Fibroblast of mammary gland (primary cell): Measurements from ENCODE around the gene FEV.

Experiments
- DNase-seq: peaks from one replicate; pipeline ENCODE4 v3.0.0-alpha.2; 2010; ENCODE audit warnings: low read depth
- H3K4me3 ChIP-seq: 2 replicates; pipeline ENCODE4 v1.5.1; 2011; ENCODE audit warnings: low read depth, mild to moderate bottlenecking, low read length, moderate library complexity; ENCODE audit not compliant: control insufficient read depth
- TF ChIP-seq, protein P1 (sequence below): conservative IDR thresholded peaks from 2 replicates; pipeline ENCODE4 v1.5.1; 2011; ENCODE audit warnings: low read depth, low read length, inconsistent platforms; ENCODE audit not compliant: control insufficient read depth, insufficient read depth

Gene FEV

DNA sequence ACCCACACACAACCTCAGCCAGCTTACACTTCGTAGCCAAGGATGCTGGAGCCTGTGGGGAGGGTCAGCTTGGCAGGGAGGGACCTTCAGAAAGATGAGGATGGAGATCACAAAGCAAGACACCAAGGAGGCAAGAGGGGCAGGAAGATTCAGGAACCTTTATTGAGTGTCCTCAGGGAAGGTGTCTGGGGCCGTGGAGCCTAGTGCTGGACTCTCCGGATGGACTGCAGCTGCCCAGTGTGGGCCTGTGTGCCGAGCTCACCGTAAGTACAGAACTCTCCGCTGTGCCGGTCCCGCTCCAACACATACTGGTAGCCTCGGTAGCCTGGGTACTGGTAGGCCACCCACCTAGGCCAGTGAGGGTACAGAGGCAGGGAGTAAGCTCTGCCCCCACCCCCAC lies 5.1 kb upstream of the FEV start:
- no peak for DNase-seq
- TF ChIP-seq, protein P1, sequence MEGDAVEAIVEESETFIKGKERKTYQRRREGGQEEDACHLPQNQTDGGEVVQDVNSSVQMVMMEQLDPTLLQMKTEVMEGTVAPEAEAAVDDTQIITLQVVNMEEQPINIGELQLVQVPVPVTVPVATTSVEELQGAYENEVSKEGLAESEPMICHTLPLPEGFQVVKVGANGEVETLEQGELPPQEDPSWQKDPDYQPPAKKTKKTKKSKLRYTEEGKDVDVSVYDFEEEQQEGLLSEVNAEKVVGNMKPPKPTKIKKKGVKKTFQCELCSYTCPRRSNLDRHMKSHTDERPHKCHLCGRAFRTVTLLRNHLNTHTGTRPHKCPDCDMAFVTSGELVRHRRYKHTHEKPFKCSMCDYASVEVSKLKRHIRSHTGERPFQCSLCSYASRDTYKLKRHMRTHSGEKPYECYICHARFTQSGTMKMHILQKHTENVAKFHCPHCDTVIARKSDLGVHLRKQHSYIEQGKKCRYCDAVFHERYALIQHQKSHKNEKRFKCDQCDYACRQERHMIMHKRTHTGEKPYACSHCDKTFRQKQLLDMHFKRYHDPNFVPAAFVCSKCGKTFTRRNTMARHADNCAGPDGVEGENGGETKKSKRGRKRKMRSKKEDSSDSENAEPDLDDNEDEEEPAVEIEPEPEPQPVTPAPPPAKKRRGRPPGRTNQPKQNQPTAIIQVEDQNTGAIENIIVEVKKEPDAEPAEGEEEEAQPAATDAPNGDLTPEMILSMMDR = no peak
- H3K4me3 ChIP-seq = no peak overlapping the region

GRCh38 chr2:218988650-218989049 lies 3.7 kb upstream of the FEV start:
- DNase-seq = no peak
- TF ChIP-seq, protein P1 = no peak
- H3K4me3 ChIP-seq = no peak overlapping the region

- H3K4me3 ChIP-seq = no peak overlapping the region
- TF ChIP-seq, protein P1 = no peak
- DNase-seq = no peak
These were observed 3.2 kb upstream of the FEV start for GRCh38 chr2:218988164-218988563.

GRCh38 chr2:218986148-218986761 lies 1.3 kb upstream of the FEV start:
- TF ChIP-seq, protein P1 = no peak
- no peak overlapping the region for H3K4me3 ChIP-seq
- DNase-seq = no peak

GRCh38 chr2:218985325-218986091 lies 524 bp upstream of the FEV start:
- H3K4me3 ChIP-seq = no peak overlapping the region
- TF ChIP-seq, protein P1 = no peak
- DNase-seq = no peak

DNA sequence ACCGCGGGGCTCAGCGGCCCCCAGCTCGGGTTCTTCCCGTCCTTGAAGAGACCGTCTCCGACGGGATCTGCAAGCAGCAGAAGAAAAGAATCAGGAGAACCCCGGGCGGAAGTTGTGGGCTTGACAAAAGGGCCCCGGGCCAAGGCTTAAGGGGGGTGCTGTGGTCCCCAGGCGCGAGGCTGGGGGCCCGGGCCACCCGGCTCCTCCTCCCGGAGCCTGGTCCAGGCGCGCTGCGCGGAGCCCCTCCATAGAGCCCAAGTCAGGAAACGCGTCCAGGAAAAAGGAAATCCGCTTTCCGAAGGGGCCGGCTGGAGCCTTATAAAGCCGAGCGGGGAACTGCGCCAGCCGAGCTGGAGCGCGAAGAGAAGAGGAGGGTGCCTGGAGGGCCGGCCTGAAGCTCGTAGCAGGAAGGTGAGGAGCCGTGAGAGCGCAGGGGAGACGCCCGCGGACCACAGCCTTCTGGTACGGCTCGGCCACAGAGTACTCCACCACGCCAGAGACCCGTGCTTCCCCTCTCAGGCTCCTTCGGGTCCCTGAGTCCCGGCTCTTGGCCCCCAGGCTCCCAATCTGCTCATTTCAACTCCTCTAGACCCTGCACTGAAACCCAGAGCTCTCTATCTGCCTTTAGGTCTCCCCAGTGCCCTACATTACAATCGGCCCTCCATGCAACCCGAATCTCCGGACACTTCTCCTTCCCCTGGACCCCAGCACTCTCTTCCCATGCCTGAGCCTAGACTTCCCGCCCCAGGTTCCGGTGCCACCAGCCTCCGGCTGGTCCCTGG lies 554 bp downstream of the FEV start:
- no peak overlapping the region for H3K4me3 ChIP-seq
- TF ChIP-seq, protein P1 = no peak
- DNase-seq = no peak
